GM13977 (cell line): ENCODE data around the gene TMEM165.

Experiments used
- DNase-seq: peaks from one replicate; pipeline ENCODE4 v3.0.0; 2012; ENCODE audit warnings: low spot score
- CTCF ChIP-seq: IDR thresholded peaks from 2 replicates; pipeline ENCODE4 v1.5.1; 2012; ENCODE audit warnings: mild to moderate bottlenecking, control low read depth; ENCODE audit not compliant: insufficient read depth; ENCODE audit errors: extremely low read depth, missing control alignments
- in situ Hi-C: fragments of 300-500 bp; cut with MboI; formaldehyde crosslinking; loops from one replicate; pipeline ENCODE4 v1.12.0; 2022; ENCODE audit warnings: low sequenced_read_pairs, low pct_unique_long_range_greater_than_20kb, mixed read lengths, inconsistent platforms; ENCODE audit not compliant: unreplicated experiment

Gene TMEM165

DNA sequence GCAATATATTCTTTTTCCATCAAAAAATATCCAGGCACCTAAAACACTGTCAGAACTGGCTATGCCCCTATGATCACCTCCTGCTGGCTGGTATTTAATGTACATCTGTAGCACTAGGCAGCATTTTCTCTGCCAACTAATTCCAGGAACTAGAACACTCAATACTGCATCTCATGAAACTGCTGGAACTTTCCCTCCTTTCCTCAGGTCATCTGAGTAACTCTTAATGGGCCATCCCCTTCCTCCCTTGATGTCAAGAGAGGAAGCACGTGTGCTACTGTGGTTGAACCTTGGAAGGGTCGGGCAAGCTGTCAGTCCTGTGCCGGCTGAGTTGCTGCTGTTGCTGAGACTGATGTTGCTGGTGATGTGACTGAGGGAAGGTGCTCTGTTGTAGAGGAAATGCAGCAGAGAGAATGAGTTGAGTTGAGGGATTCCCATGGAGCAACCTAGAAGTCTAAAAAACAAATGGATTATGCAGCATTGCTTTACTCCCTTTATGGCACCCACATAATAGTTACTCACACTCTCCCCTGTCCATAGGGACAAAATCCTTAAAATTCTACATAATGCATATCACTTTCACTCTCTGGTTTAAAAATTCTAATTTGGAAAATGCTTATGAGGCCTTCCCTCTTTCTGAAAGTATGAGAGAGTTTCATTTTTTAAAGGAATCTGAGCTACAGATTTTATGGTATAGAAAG lies 39.5 kb downstream of the TMEM165 start:
- no peak for DNase-seq
- peak; percentile 33 for TF ChIP-seq CTCF
- in situ Hi-C loops, result no loop called here

DNA sequence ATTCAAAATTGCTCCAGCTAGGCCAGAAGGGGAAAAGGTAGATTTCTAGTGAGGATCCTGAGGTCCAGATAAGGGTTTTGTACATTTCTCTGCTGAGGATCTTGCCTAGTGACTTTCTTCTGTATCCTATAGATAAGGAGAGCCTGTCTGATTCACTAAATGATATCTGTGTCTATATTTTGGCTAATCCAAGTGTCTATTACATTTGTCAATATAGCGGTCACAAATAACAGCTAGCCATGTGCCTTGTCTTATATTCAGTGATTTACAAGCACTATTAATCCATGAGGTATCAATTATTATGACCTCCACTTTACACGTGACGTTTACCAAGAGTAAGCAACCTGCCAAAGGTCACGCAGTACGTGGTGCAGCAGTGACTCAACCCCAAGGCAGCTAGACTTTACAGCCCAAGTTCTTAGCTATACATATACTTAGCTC lies 41.6 kb downstream of the TMEM165 start:
- DNase-seq, result no peak
- in situ Hi-C loops, result no loop called here
- TF ChIP-seq CTCF, result no peak

DNA sequence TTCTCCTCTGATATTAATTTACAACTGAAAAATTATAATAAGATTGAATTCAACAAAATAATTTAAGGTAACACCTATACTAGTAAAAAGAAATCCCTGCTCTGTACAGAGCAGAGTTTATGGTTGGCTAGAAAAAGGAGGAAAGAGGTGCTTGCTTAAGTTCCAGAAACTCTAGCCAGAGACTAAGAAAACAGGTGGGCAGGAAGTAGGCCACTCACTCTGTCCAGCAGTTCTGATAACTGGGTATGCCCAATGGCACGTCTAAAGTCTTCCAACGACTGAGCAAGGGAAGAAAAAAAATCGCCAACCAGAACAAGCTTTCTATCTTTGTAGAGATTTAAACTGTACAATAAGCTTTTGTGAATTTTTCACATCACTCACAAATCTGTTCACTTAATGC lies 42.1 kb downstream of the TMEM165 start:
- TF ChIP-seq CTCF, result no peak
- in situ Hi-C loops, result no loop called here
- DNase-seq, result no peak

DNA sequence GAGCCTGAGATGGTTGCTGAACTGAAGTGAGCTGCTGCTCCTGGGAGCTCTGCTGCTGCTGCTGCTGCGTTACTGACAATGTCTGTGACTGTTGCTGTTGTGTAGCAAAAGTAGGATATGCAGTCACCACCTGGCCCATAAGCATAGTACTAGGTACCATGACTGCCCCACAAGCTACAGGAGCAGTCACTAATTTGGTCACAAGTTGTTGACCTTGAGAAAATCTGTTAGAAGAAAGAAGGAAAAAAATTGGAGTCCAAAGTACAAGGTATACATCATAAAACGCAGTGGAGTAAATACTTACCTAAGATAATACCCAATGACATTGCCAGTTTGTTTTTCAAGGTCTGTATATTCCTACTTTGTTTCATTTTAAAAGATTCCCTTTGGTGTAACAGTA lies 42.6 kb downstream of the TMEM165 start:
- no peak for DNase-seq
- TF ChIP-seq CTCF, result no peak
- in situ Hi-C loops, result no loop called here

DNA sequence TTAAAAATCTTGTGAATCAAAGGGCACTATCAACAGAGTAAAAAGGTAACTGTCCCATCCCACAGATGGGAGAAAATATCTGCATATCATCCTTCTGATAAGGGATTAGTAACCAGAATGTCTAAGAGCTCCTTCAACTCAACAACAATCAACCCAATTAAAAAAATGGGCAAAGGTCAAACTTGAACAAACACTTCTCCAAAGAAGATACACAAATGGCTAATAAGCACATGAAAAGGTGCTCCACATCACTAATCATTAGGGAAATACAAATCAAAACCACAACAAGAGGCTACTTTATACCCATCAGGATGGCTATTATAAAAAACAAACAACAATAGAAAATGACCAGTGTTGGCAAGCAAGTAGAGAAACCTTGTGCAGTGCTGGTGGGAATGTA lies 43.3 kb downstream of the TMEM165 start:
- DNase-seq, result no peak
- in situ Hi-C loops, result no loop called here
- no peak for TF ChIP-seq CTCF

- in situ Hi-C loops, result no loop called here
- DNase-seq, result no peak
- TF ChIP-seq CTCF, result no peak
Measured at GRCh38 chr4:55440786-55441185, 45.0 kb downstream of the TMEM165 start.
